GM12878 (cell line): ENCODE measurements around the gene TOX2. TPM values are rescaled to one million over a fixed set of nuclear protein-coding genes. Genes with fewer than 3 reads are reported as not detected.
A peak's percentile ranks its signal among the peaks of the same experiment; 100 is the strongest.

Experiments used
- ATAC-seq: fragments of 200-7000 bp; cut with Tn5 transposase; 3 replicates; pipeline ENCODE4 v1.9.1; 2020; ENCODE audit warnings: mild to moderate bottlenecking, moderate library complexity
- BruUV-seq: library from RNA; stranded (reverse); fragments of 400-500 nt; replicated peaks from 2 replicates; lab custom pipeline; 2021; lab: Mats Ljungman, UMichigan
- CTCF ChIA-PET: fragments of 300-600 bp; sonication (Branson Sonifier 250); formaldehyde crosslinking; extraction: SDS; loops from one replicate; lab custom pipeline; 2021; ENCODE audit warnings: inconsistent platforms; lab: Yijun Ruan, JAX
- POLR2A ChIA-PET: fragments of 350-600 bp; formaldehyde crosslinking; extraction: SDS; loops from one replicate; lab custom pipeline; 2021; ENCODE audit warnings: inconsistent platforms; lab: Charles Lee
- RAD21 ChIA-PET: fragments of 300-600 bp; sonication (Branson Sonifier 250); formaldehyde crosslinking; loops from one replicate; lab custom pipeline; 2023; ENCODE audit warnings: antibody characterized with exemption; ENCODE audit not compliant: unreplicated experiment; lab: Charles Lee
- SMC1A ChIA-PET: fragments of 300-600 bp; sonication (Branson Sonifier 250); formaldehyde crosslinking; loops from one replicate; lab custom pipeline; 2023; ENCODE audit not compliant: unreplicated experiment, uncharacterized antibody; lab: Charles Lee
- DNase-seq: peaks from one replicate; pipeline ENCODE4 v3.0.0-alpha.2; 2011; ENCODE audit warnings: low read depth, low spot score
- FAIRE-seq: peaks from 3 replicates; lab custom pipeline; 2011; peaks lifted over from hg19 to GRCh38; lab: Jason Lieb, UNC
- H2AFZ ChIP-seq: 2 replicates; pipeline ENCODE4 v1.6.0; 2011; ENCODE audit warnings: low read depth, low read length, control low read depth; ENCODE audit not compliant: control insufficient read depth
- H3K27ac ChIP-seq: 2 replicates; pipeline ENCODE4 v1.5.1; 2011; ENCODE audit warnings: control low read depth; ENCODE audit not compliant: control insufficient read depth, insufficient read depth
- H3K27me3 ChIP-seq, 2 experiments: replicated peaks in 1 of 2; 2 replicates each; pipeline versions ENCODE4 v1.6.0 to v1.6.1; 2011; ENCODE audit warnings: low read length in 1 of 2; ENCODE audit not compliant: control insufficient read depth in 2 of 2, insufficient read depth in 2 of 2
- H3K36me3 ChIP-seq, 2 experiments: 2 replicates each; pipeline ENCODE4 v1.5.1; 2011; ENCODE audit warnings: low read length in 1 of 2; ENCODE audit not compliant: control insufficient read depth in 2 of 2, insufficient read depth in 2 of 2
- H3K4me1 ChIP-seq: 2 replicates; pipeline ENCODE4 v1.6.1; 2011; ENCODE audit warnings: mild to moderate bottlenecking, low read length, moderate library complexity, mixed read lengths; ENCODE audit not compliant: control insufficient read depth, insufficient read depth
- H3K4me2 ChIP-seq: 2 replicates; pipeline ENCODE4 v1.6.0; 2011; ENCODE audit warnings: control low read depth; ENCODE audit not compliant: control insufficient read depth, insufficient read depth
- H3K4me3 ChIP-seq: fragments of 200-600 bp; sonication (generic); 2 replicates; pipeline ENCODE4 v1.5.1; 2016
- H3K79me2 ChIP-seq: 2 replicates; pipeline ENCODE4 v1.6.0; 2011; ENCODE audit warnings: low read length; ENCODE audit not compliant: control insufficient read depth, insufficient read depth
- H3K9ac ChIP-seq: 2 replicates; pipeline ENCODE4 v1.8.0; 2011; ENCODE audit warnings: low read length, control low read depth, mixed read lengths; ENCODE audit not compliant: control insufficient read depth, insufficient read depth
- H3K9me3 ChIP-seq: replicated peaks from 3 replicates; pipeline ENCODE4 v1.5.1; 2011; ENCODE audit warnings: mild to moderate bottlenecking, low read length; ENCODE audit not compliant: control insufficient read depth, insufficient read depth
- H4K20me1 ChIP-seq: 2 replicates; pipeline ENCODE4 v1.6.0; 2011; ENCODE audit not compliant: control insufficient read depth, insufficient read depth
- BCL11A ChIP-seq: IDR thresholded peaks from 2 replicates; pipeline ENCODE4 v1.6.1; 2011; ENCODE audit warnings: low read depth, low read length
- CTCF ChIP-seq, 3 experiments: IDR thresholded peaks in 2 of 3; conservative IDR thresholded peaks in 1 of 3; 2 replicates each; pipeline ENCODE4 v1.5.1; 2011; ENCODE audit warnings: low read depth in 3 of 3, low read length in 3 of 3, mild to moderate bottlenecking in 3 of 3, control low read depth in 2 of 3, moderate library complexity in 2 of 3, inconsistent platforms in 1 of 3, mixed read lengths in 1 of 3; ENCODE audit not compliant: control insufficient read depth in 2 of 3, insufficient read depth in 1 of 3; ENCODE audit errors: extremely low read depth in 1 of 3
- EGR1 ChIP-seq, 2 experiments: IDR thresholded peaks; 1 replicate in 1 of 2; 2 replicates in 1 of 2; pipeline ENCODE4 v1.6.1; 2011 to 2012; ENCODE audit warnings: low read depth in 2 of 2, low read length in 2 of 2, borderline replicate concordance in 1 of 2, mild to moderate bottlenecking in 1 of 2, moderate library complexity in 1 of 2
- KLF5 ChIP-seq: fragments of 450-650 bp; IDR thresholded peaks from 2 replicates; pipeline ENCODE4 v1.6.1; 2014; ENCODE audit warnings: mild to moderate bottlenecking; ENCODE audit not compliant: partially characterized antibody
- NFIC ChIP-seq: IDR thresholded peaks from 2 replicates; pipeline ENCODE4 v1.6.1; 2012; ENCODE audit warnings: low read depth, mild to moderate bottlenecking, inconsistent platforms, low read length, moderate library complexity
- NFYA ChIP-seq: IDR thresholded peaks from 2 replicates; pipeline ENCODE4 v1.6.1; 2011; ENCODE audit warnings: low read depth, mild to moderate bottlenecking, low read length, improper control_type of control experiment, borderline replicate concordance
- SMC3 ChIP-seq: IDR thresholded peaks from 2 replicates; pipeline ENCODE4 v1.6.1; 2011; ENCODE audit warnings: low read length, improper control_type of control experiment, borderline replicate concordance
- SPI1 ChIP-seq: IDR thresholded peaks from 2 replicates; pipeline ENCODE4 v1.6.1; 2011; ENCODE audit warnings: low read depth, mild to moderate bottlenecking, low read length, moderate library complexity, borderline replicate concordance; ENCODE audit not compliant: insufficient read depth
- WGBS: methylation state at CpG from one replicate; pipeline ENCODE4 v1.1.6; 2016; ENCODE audit warnings: low lambda C conversion rate; ENCODE audit not compliant: insufficient replicate concordance, insufficient coverage; ENCODE audit errors: missing lambda C conversion rate; 5-methylcytosine and 5-hydroxymethylcytosine counted together
- in situ Hi-C: fragments of 300-500 bp; cut with MboI; formaldehyde crosslinking; loops from 9 replicates; pipeline ENCODE4 v1.14.3; 2018; ENCODE audit warnings: mixed read lengths
- intact Hi-C: fragments of 100-400 bp; cut with micrococcal nuclease; formaldehyde crosslinking; loops from one replicate; pipeline ENCODE4 v1.14.2; 2022; ENCODE audit not compliant: unreplicated experiment
- polyA plus RNA-seq, 11 experiments: library from polyadenylated mRNA; depleted of rRNA in 4 of 11; unstranded in 6 of 11; stranded (reverse) in 5 of 11; fragments of >200 nt; fragmentation: Nextera tagmentation in 4 of 11; fragmentation: Illumina TruSeq in 1 of 11; extraction: Ambion mirVana in 4 of 11; extraction: Trizol in 1 of 11; gene quantifications; 1 replicate in 1 of 11; 2 replicates in 10 of 11; pipeline versions ENCODE4 v1.2.1 to v1.2.3, GENCODE V29; 2011 to 2016; ENCODE audit warnings: inconsistent platforms in 2 of 11, missing spikeins in 2 of 11, low read depth in 1 of 11
- total RNA-seq, 4 experiments: library from RNA; depleted of rRNA in 3 of 4; stranded (reverse); fragments of >200 nt in 3 of 4; fragmentation: Illumina TruSeq in 1 of 4; extraction: Trizol in 1 of 4; gene quantifications; 2 replicates each; pipeline versions ENCODE4 v1.2.1 to v1.2.3, GENCODE V29; 2013 to 2021

Gene TOX2
- total and polyA plus RNA-seq, 10 of the 15 experiments (the other 5 are each of a cell fraction or from before 2014, with no cell fraction given): 2.6 to 40.5 (median 7.9) TPM

DNA sequence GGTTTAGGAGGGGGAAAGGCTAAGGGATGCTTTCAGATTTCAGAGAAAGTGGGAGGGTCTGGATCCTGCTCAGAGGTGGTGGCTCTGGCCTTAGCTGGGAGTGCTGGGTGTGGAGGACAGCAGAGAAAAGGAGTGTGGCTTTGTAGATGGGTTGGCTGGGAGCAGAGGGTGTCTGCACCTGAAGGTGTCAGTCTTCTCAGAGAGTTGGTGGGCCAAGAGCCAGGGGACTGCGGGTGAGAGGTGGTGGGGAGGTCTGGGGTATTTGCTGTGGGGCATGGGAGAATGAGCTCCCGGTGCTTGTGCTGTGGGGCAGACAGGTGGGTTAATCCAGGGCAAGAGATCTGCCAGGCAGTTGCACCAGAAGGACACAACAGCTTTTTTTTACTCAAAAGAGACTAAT, 67.4 kb downstream of the TOX2 start:
- RAD21 ChIA-PET: interaction anchor here (0.8 to 1.5 kb wide), 12 partner anchors 15 to 245 kb away, joined by 3 to 7 read pairs (median 4); no protein-coding TSS in a partner anchor
- Histone ChIP-seq H3K9ac (no peak overlapping the region), H3K79me2 (no peaks in the 10 kb centered on the region), H3K27ac (no peak overlapping the region), H3K4me2 (no peak overlapping the region), H3K4me3 (no peak overlapping the region), H3K4me1 (no peaks in the 10 kb centered on the region), H2AFZ (no peak overlapping the region), H4K20me1 (no peaks in the 10 kb centered on the region), H3K27me3 (no peaks in the 10 kb centered on the region), H3K36me3 (no peaks in the 10 kb centered on the region), H3K9me3 (no peaks in the 10 kb centered on the region)
- SMC1A ChIA-PET: interaction anchor here (0.8 to 5.1 kb wide), 17 partner anchors 8 to 246 kb away, joined by 3 to 32 read pairs (median 4); no protein-coding TSS in a partner anchor
- WGBS: 100% methylated on average over 2 of the region's 2 CpGs
- DNase-seq: no peak
- in situ Hi-C loops (no loop called here), intact Hi-C loops (no loop called here)
- TF ChIP-seq SMC3 (no peak), CTCF (IDR thresholded peaks at IDR 0.05 in 2 of 3, conservative IDR thresholded peaks at IDR 0.05 in 1 of 3; ENCODE audit: control insufficient read depth in 2 of 3, extremely low read depth in 1 of 3, insufficient read depth in 1 of 3, low read depth in 3 of 3, low read length in 3 of 3) (no peak), SPI1 (no peak), KLF5 (no peak), NFYA (no peak), EGR1 (IDR thresholded peaks at IDR 0.05; ENCODE audit: borderline replicate concordance in 1 of 2, low read depth in 2 of 2, low read length in 2 of 2) (no peak), BCL11A (no peak), NFIC (no peak)
- CTCF ChIA-PET: interaction anchor here (0.6 to 1.9 kb wide), 11 partner anchors 15 to 602 kb away, joined by 3 to 5 read pairs (median 3); no protein-coding TSS in a partner anchor
- POLR2A ChIA-PET: interaction anchor here (0.7 to 1.3 kb wide), 2 partner anchors 10 to 39 kb away, joined by 3 to 4 read pairs; no protein-coding TSS in a partner anchor
- no TSS peak for BruUV-seq
- ATAC-seq: peak; percentile 19; the same call in 1 of the 3 replicates
- no peak for FAIRE-seq
